Activated effector memory CD4-positive, alpha-beta T cell treated with anti-CD3 and anti-CD28 coated beads, Interleukin-2, amount 50 U/mL, for 16 hours (primary cell): ENCODE results near the gene HIPK4.
"Not testable (repeated sequence)": the region's sequence is repeated elsewhere in the genome, so short reads cannot be mapped to it uniquely, and the experiment has no call there.

Experiments
- DNase-seq: peaks from one replicate; pipeline ENCODE4 v3.0.0-alpha.2; 2020

Gene HIPK4

DNA sequence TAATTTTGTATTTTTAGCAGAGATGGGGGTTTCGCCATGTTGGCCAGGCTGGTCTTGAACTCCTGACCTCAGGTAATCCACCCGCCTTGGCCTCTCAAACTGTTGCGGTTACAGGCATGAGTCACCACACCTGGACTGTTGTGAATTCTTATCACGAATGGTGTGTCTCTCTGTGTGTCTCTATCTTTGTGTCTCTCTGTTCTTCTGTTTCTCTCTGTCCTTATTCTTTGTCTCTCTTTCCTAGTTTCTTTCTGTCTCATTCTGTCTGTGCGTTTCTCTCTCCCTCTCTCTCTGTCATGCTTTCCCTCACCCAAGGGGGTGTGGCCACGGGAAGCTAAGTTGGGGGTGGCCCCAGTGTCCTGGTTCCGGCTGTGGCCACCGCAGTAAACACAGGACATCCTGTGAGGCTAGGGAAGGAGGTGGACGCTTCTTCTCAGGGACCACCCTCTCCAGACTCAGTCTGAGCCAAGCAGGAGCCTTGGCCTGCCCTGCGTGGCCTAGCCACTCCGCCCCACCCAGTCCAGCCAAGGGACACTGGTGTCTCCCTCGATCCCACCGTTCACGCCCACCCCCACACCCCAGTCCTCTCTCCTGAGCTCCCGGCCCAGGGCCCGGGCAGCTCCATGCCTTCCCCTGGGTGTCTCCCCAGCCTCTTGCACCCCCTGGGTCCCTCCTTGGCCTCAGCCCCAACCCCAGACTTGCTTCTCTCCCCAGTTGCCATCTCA is 27.1 kb upstream of the HIPK4 start:
- no peak for DNase-seq

DNA sequence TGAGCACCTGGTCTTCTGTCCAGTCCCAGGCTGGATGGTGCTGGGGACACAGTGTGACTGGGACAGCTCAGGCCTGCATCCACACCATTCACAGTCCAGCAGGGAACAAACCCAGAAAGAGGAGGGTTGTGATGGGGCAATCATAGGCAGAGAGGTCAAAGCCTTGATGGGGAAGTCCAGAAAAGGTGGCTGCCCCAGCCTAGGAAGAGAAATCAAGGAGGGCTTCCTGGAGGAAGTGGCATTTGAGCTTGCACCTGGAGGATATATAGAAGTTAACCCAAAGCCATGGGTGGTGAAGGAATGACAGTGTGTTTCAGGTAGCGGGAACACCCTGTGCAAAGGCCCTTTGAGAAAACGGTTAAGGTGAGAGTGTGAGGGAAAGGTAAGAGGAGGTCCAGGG is 25.8 kb upstream of the HIPK4 start:
- no peak for DNase-seq

DNA sequence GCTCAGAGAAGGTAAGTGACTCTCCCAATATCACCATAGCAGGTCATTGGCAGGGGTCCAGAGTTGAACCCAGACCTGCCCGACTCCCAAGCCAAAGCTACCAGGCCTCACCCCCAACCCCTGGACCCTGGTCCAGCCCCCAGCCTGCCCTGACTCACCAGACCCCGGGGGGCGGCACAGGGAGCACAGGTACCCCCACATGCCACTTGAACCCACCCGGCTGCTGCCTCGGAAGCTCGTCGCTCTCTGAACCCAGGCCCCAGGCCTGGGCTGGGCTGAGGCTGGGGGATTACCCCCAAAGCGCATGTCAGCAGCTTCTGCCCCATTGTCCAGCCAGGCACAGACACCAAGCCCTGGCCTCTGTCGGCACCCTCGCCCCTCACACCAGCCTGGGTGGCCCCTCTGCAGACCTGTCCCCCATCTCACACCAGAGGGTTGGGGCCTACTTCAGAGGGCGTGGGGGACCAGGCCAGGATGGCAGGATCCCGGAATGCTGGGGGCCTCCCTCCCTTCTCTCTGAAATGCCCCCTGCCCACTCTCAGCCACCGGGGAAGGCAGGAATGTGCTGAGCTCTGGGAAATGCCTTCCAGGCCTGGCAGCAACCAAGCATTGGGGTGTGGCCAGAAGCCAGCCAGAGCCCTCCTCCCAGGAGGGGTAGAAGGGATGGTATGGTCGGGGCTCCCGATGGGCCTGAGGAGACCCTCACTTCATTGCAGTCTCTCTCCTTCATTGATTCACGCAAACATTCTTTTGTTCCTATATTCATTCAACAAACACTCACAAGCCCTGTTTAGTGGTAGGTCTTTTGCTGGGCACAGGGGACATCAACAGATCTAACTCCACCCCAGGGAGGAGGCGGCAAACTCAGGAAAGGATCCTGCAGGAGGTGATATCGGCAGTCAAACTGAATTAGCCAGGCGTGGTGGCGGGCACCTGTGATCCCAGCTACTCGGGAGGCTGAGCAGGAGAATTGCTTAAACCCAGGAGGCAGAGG is 24.9 kb upstream of the HIPK4 start:
- DNase-seq: no peak

DNA sequence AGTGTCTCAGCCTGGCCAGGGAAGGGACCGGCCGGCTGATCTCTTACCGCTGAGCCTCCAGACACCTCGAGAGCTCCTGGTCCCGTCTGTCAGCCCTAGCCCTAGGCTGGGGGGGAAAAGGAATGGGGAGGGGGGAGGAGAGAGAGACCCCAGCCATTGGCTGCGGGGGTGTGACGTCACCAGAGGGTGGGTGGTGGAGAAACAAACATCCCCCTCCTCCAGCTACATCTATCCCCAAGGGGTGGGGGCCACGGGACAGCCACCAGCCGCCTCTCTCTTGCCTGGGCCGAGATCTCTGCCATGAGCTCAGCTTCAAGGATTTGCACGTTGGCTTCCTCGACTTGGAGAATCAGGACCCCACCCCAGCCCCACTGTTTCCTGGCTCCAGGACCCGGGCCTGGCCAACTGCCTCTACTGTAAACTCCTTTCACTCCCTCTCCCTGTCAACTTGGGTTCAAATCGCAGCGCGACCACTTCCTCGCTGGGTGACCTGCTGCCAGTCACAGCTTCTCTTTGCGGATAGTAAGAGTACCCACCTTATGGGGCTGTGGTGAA is 23.4 kb upstream of the HIPK4 start, which contains the start of gene PRX:
PRX (minus strand) TSS at position 88 of the 555 bp plus-strand sequence. CDS start 5,446 bp downstream, outside the sequence.
- no peak for DNase-seq

DNA sequence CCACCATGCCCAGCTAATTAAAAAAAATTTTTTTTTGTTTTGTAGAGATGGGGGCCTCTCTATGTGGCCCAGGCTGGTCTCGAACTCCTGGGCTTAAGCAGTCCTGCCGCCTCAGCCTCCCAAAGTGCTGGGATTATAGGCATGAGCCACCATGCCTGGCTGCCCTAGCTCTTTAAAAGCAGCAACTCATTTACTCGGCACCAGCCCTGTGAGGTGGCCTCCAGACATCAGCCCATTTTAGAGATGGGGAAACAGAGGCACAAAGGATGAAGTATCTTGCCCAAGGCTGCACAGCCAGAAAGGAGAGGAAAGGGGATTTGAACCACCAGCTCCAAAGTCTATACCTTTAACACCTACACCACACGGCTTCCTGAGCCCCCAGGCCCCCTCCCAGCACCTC is 22.9 kb upstream of the HIPK4 start:
- DNase-seq: no peak

DNA sequence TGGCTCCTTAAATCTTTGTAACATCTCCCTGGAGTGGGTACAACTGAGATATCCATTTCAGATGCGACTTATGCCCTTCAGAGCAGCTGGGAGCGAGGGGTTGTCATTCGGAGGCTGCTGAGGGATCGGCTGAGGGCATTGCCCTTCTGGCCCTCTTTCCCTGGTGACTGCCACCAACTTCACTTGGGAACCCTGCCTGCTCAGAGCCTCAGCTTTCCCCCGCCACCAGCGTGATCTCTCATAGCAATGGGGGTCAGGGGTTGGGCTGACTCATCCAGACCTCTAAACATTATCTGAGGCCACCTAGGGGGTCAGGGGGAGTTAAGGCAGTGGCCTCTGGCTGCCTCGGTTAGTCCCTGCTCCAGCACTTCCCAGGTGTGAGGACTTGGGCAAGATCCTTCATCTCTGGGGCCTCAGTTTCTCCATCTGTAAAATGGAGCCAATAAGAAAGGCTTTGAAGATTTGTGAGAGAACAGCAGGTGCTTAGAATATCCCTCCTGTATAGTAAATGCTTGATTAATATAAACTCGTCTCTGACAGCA is 22.0 kb upstream of the HIPK4 start:
- DNase-seq: no peak

DNA sequence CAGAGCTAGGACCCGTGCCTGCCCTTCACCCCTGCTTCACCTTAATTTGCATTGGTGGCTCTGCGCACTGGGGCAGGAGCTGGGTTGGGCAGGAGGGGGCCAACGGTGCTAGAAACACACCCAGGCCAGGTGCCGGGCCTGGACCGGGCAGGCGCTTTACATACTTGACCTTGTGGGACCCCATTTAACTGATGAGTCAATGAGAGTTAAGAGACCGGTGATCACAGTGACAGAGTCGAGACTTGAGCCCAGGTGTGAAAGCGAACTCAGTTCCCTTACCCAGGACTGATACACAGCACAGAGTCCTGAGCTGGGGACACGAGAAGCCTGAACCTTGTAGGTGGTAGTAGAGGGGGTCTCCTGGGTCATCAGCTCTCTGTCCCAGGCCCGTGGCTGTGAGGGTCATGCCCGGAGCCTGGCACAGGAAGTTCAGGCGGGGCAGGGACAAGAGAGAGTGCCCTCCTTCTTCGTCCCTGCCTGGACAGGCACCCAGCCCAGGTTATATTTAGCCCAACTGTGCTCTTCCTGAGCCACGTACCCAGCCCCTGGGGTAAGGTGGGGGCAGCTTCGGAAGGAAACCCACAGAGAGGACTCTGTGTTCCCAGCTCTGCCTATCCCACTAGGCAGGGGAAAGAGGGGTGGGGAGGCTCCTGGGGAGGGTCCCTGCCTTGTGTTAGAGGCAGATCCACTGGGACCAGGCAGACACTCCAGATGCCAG is 21.3 kb upstream of the HIPK4 start:
- no peak for DNase-seq

DNA sequence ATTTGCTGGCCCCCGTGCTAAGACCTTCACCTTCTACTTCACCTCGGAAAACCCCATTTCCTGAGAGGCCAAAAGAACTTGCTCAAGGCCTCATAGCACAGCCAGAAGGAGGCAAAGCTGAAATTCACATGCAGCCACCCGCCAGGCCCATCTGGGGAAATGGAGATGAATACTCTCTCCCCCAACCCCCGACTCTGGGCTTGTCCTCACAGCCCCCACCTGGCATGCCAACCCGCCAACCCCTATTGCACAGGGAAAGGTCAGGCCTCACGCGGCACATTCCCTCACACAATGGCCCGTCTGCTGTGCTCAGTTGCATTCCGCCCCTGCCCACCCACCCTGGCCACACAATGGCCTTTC is 20.0 kb upstream of the HIPK4 start:
- DNase-seq: no peak

DNA sequence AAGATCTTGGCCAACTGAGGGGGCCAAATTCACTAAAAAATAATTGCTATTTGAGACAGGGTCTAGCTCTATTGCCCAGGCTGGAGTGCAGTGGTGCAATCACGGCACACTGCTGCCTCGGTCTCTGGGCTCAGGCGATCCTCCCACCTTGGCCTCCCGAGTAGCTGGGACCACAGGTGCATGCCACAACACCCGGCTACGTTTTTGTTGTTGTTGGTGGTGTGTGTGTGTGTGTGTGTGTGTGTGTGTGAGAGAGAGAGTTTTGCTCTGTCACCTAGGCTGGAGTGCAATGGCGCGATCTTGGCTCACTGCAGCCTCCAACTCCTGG is 18.6 kb upstream of the HIPK4 start:
- DNase-seq: not testable (repeated sequence)

DNA sequence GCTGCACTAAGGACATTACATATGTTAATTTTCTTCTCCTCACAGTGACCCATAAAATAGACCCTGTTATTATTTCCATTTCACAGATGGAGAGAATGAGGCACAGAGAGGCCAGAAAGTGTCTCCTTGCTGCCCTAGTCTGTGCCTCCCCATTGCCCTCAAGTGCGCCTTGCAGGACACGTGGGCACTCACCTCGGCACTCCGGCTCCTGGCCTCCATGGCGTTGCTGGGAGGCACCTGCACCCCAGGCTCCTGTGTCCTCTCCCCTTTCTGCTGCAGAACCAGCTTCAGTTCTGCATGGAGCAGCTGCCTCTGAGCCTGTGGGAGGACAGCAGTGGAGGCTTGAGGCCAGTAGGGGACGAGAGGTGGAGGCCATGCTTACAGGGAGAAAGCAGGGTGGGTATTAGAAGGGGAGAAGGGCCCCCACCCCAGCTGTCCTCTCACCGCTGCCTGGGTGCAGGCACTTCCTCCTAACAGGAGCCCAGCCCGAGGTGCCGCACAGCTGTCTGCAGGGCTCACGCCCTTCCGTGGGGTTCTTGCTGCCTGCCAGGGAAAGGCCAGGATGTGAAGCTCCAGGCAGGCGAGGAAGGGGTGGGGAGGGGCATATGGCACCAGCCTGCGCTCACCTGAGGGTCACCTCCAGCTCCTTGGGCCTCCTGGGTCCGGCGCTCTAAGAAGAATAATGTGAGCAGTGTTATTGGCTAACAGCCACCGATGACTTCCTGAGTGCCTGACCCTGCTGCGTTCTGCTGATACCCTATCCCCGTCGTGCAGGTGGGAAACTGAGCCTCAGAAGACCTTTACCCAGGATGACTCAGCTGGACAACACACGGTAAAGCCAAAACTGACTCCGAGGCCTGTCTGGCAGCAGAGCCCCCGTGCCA is 18.0 kb upstream of the HIPK4 start:
- no peak for DNase-seq

DNA sequence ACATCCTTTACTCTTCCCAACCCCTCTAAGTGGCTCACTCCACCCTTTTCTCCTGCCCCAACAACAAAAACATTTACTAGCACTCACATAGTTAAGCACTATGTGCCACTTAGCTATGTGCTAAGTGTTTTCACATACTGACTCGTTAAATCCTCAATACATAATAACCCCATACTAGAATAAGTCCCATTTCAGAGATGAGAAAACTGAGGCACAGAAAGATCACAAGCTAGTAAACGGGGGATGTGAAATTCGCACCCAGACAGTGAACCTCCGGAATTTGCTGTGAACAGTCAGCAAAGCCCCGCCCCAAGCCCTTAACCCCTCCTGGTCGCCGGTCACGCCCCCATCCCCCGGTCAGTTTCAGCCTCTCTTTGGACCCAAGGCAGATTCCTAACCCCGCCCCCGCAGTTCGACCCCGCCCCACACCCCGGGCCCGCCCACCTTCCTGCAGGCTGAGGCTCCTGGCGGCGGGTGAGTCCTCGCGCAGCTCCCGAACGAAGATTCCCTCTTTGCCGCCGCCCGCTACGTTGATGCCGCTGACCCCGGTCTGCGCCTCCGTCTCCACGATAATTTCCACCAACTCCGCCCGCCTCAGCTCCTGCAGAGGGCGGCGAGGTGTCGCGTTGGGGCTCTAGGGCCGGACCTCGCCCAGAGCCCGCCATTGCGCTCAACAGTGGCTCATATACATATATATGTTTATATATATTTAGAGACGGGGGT is 13.4 kb upstream of the HIPK4 start:
- peak; percentile 89 for DNase-seq

DNA sequence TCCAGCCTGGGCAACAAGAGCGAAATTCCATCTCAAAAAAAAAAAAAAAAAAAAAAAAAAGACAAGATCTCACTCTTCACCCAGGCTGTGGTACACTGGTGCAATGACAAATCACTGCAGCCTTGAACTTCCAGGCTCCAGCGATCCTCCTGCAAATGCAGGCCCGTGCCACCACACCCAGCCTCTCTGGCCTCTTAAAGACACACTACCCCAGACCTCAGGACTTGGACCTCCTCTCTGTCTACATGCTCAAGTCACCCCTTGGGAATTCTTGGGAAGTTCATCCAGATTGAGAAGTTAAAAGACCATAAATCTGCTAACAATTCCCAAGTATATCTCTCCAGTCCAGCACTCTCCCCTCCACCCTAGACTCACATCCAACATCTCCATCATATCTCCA is 10.6 kb upstream of the HIPK4 start:
- no peak for DNase-seq

DNA sequence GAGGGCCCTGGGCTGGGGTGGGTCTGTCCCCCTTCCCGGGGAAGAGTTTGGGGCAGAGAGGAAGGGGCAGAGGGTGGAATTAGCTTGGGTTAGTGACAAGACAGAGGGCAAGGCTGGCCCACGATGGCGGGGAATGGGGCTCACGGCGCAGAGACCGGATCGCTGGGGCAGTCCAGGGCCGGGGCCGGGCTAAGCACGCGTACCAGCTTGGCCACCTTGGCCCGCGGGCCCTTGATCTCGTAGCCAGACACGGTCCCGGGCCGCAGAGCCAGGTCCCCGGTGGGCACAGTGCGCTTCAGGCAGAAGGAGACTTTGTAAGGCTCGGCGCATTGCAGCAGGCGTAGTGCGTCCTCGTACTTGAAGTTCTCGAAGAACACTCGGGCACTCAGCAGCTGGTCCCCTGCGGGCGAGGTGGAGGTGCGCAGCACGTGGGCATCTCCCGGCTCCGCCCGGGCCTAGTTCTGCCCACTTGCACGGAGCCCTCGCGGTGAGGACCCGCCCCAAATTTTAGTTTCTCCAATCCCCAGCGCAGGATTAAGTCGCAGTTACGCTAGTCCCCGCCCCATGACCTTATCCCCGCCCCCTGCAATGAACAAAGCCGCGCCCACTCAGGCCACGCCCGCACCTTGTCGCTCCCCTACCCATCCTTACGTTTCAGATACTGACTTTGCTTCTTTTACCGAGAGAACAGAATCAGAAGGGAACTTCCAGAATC is 8.6 kb upstream of the HIPK4 start:
- peak; percentile 81 for DNase-seq

DNA sequence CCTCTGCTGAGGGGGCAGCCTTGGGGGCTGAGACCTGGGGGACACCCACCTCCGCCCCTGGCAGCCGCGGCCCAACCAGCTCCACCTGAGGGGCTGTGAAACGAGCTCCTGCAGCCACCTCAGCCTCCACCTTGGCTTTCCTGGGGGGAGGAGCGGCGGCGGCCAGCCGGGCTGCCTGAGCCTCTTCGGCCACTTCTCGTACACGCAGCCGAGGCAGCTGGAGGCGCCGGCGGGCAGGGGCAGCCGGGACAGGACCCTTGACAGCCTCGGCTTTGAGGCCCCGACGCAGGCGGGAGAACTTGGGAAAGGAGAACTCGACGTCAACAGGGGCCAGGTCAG is 7.6 kb upstream of the HIPK4 start:
- no peak for DNase-seq

DNA sequence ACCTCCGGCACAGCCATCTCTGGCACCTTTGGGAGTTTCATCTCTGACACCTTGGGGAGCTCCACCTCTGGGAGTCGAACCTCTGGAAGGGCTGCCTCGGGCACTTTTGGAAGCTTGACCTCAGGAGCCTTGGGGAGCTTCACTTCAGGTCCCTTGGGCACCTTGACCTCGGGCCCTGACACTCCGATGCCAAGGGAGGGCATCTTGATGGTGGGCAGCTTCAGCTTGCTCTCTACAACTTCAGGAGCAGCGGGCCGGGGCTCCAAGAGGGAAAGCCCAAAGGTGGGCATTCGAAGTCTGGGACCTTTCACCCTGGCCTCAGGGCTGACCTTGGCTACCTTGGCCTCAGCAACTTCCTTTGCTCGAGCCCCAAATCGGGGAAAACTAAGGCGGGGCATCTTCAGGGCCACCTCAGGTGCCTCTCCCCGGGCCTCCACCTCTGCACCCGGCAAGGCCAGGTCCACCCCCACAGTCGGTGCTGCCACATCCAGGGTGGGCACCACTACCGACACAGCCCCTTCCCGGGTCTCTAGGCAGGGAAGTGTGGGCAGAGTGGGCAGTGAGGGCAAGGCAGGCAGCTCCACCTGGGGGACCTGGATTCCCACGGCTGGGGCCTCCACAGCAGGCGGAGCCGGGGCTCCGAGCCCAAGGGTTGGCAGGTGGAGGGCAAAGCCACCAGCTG is 7.0 kb upstream of the HIPK4 start:
- no peak for DNase-seq

DNA sequence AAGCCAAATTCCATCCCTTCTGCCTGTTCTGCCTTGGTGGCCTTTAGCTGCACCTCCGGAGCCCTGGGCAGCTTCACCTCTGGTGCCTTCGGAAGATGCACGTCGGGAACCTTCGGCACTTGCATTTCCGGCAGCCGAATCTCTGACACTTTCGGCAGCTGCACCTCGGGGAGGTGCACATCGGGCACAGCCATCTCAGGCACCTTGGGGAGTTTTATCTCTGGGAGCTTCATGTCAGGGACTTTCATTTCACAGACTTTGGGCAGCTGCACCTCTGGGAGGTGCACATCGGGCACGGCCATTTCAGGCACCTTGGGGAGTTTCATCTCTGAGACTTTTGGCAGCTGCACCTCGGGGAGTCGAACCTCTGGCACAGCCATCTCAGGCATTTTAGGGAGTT is 6.0 kb upstream of the HIPK4 start:
- DNase-seq: no peak

DNA sequence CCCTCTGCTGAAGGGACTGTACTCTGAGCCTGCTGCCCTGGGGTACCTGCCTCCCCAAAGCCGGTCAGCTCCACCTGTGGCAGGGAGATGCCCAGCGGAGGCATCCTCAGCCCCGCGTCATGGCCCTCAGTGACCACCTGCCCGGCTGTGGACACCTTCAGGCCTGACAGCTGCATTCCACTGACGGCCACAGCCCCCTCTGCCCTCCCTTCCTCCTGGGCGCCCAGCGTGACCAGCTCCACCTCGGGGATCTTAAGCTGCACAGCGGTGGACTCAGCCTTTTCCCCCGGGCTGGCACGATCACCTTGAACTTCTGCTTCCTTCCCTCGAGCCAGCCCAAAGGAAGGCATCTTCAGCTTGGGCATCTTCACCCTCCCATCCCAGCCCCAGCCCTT is 4.8 kb upstream of the HIPK4 start:
- DNase-seq: no peak

DNA sequence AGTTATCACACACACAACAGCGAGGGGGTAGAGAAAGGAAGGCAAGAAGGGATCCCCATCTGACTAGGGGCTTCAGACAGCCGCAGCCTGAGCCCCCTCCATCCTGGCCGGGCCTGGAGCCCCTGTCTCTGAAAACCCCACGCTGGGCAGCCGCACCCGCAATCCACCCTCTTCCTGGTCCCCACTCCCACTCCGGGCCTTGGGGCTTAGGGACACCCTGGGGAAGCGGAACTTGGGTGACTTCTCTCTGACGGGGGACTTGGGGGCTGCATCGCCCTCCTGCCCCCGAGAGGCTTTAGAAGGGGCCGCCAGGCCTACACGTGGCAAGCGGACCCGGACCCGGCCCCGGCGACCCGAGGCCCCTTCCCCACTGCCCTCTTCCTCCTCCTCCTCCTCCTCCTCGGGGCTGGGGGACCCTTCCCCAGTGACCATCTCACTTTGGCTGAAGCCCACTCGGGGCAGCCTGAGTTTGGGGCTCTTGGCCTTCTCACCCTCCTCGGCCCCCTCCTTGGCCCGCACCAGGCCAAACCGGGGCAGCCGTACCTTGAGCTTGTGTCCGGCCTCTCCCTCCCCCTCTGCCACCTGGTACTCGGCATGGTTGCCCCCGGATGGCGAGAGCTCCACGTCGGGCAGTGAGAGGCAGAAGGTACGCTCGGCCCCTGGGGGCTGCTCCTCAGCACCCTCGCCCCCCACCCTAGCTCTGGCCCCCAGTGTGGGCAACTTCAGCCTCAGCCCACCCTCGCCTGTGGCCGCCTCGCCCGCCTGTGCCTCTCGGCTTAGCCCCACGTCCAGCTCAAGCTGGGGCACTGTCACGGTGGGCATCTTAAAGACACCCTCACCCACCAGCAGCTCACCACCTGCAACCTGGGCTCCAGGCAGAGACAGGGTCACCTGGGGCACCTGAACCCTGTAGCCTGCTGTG is 4.2 kb upstream of the HIPK4 start:
- DNase-seq: no peak
